GM21619 (cell line): ENCODE measurements around the gene PTK7.
A peak's percentile ranks its signal among the peaks of the same experiment; 100 is the strongest.
"Not testable (repeated sequence)": the region's sequence is repeated elsewhere in the genome, so short reads cannot be mapped to it uniquely, and the experiment has no call there.

Experiments
- ATAC-seq: cut with Tn5 transposase; IDR thresholded peaks from one replicate; pipeline ENCODE4 v1.9.1; 2021; ENCODE audit not compliant: unreplicated experiment

PTK7 gene

GRCh38 chr6:43054206-43054943, 21.7 kb upstream of the PTK7 start:
- no peak for ATAC-seq

GRCh38 chr6:43055966-43056365, 20.1 kb upstream of the PTK7 start:
- ATAC-seq = no peak

DNA sequence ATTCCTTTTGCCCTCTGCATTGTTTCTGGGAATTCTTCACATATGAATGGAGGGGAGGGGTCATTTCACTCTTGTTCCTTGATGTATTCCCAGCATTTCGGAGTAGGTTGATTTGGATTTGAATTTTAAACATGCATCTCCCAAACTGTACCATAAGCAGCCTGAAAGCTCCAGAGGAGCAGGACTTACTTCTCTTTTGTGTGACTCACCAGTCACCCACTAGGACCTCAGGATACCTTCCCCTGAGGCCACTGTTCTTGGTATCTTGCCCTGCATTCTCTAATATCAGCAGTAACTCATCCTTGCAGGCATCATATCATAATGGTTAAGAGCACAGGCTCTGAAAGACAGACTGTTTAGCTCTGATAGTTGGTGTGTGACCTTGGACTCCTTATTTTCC, 17.6 kb upstream of the PTK7 start:
- no peak for ATAC-seq

- ATAC-seq = peak; percentile 92
Measured at GRCh38 chr6:43059168-43060033, 16.7 kb upstream of the PTK7 start, which contains the start of the genes KLC4 and MRPL2. TSS of gene KLC4 (plus strand) at chr6:43059631. CDS start at chr6:43061336, 1,705 bp downstream. TSS of gene MRPL2 (minus strand) at chr6:43059434. CDS start at chr6:43059381, 53 bp downstream.

DNA sequence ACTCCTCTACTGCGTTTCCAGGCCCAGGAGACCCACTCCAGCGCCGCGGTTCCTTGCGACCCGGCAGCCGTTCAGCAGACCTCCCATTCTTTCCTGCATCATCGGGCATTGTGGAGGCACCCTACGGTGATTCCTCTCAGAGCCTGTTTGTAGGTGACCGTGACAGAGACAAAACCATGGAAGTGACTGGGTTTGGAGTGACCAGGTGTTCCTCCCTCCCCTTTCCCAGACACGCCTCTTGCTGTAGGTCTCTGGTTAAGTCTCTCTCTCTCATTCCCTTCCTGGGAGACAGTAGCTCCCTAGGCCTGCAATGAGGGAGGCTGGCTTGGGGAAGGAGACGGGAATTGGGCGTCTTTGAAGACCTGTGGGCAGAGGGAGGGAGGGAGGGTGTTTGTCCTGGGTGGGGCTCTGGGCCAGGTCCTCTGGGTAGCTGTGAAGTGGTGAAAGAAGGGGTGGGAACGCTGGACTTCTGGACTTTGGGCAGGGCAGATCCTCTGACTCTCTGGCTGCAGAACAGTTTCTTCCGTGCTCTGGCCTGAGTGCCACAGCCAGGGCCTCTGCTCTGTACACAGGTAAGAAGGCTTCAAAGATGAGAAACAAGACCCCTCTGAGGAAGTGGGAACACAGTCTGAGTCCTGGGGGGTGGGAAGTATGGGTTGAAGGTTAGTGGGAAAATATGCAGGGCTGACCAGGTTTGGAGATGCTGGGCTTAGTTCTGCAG, 15.9 kb upstream of the PTK7 start:
- no peak for ATAC-seq

GRCh38 chr6:43060755-43061633, 15.1 kb upstream of the PTK7 start:
- no peak for ATAC-seq

- no peak for ATAC-seq
Measured at GRCh38 chr6:43061861-43062260, 14.3 kb upstream of the PTK7 start.

GRCh38 chr6:43062818-43063217, 13.3 kb upstream of the PTK7 start:
- ATAC-seq = no peak

- no peak for ATAC-seq
Measured at GRCh38 chr6:43070028-43070632, 6.0 kb upstream of the PTK7 start.

DNA sequence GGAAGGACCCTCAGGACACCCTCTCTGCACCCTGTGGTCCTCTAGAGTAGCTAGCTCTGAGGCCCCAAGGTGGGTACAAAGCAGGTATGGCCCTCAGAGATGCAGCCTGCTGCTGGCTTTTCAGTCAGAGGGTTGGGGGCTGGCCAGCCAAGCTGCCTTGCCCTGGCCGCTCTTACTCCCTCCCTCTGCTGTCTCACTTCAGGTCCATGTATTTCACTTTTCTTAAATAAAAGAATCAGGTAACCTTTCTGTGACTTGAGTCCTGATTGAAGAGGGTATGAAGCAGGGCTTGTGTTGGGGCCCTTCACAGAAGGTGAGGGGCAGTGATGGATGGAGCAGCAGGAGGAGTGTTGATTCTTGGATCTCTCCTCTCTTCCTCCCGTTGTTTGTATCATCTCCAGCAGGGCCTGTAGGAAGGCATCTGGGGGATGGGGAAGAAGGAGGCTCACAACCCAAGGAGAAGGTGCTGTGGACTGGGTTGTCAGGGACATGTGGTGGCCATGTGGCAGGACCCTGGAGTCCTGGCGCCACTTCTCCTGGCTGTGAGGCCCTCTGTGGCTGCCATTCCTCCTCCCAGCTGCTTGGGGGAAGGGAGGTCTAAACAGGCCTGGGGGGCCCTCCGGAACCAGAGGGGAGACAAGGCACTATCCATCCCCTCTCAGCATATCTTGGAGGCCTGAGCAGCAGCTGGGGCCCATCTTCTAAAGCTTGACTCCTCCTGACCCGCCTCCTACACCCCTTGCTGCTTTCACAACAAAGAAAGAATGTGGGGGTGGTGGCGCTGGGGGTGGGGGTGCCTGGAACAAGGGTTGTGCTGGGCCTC, 1.1 kb upstream of the PTK7 start:
- no peak for ATAC-seq

GRCh38 chr6:43076464-43077332, 584 bp downstream of the PTK7 start:
- ATAC-seq = no peak

DNA sequence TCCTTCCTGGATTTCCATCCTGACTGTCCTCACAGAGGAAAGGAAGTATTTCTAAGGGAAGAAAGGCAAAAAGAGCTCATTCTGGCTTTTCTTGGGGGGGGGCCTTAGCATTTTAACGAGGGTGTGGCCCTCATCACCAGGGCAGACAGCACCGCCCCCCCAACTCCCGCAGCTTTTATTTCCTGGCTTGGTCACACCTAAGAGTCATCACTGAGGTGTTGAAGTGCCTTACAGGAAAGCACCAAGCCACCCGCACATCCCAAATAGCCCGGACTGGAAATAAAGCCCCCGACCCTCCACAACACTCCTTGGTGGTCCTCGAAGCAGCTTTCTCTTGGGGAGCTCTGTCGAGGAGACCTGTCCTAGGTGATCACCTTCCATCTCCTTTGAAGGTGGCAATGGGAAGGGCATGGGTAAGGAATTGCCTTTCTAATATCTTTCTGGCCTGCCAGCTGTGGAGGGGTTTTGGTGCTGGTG, 1.3 kb downstream of the PTK7 start:
- no peak for ATAC-seq

DNA sequence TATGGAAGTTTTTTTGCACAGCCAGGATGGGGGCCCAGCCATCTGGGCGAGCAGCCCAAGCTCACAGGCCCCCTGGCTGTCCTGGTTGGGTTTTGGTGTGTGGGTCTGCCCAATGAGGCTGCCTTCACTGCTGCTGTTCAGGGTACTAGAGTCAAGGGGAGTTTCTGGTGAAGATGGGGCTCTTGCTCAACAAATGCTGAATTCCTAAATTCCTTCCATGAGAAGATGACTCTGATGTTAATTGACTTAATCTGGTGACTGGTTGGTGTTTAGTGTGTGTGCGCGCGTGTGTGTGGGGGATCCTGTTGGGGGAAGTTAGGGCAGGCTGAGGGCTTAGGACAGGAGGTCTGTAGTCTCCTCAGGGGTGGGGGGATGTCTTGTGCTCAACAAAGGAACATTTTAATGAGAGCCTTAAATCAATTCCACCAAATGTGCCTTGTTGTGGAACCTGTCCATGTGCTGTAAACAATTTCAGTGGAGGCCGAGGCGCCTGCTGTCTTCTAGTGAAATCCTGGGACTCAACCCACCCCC, 1.9 kb downstream of the PTK7 start:
- ATAC-seq = no peak

DNA sequence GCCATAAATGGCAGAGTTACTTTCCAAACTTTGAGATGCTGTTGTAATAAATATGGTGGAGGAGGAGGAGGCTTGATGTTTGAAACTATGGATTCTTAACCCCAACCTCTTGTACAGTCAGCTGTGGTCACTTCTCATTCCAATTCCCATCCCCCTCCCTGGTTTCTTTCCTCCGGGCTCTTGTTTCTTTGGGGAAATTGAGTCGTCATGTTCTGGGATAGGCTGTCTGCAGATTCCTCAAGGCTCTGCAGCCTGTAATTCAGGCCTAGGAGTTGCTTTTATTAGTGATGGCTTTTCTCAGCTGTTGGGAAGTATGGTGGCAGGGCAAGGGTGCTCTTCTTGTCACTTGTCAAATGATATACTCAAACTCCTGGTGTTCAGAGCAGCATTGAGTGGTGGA, 2.6 kb downstream of the PTK7 start:
- ATAC-seq = no peak

- ATAC-seq = no peak
Measured at GRCh38 chr6:43081043-43081442, 4.9 kb downstream of the PTK7 start.

- ATAC-seq = not testable (repeated sequence)
Measured at GRCh38 chr6:43081922-43082321, 5.8 kb downstream of the PTK7 start.

DNA sequence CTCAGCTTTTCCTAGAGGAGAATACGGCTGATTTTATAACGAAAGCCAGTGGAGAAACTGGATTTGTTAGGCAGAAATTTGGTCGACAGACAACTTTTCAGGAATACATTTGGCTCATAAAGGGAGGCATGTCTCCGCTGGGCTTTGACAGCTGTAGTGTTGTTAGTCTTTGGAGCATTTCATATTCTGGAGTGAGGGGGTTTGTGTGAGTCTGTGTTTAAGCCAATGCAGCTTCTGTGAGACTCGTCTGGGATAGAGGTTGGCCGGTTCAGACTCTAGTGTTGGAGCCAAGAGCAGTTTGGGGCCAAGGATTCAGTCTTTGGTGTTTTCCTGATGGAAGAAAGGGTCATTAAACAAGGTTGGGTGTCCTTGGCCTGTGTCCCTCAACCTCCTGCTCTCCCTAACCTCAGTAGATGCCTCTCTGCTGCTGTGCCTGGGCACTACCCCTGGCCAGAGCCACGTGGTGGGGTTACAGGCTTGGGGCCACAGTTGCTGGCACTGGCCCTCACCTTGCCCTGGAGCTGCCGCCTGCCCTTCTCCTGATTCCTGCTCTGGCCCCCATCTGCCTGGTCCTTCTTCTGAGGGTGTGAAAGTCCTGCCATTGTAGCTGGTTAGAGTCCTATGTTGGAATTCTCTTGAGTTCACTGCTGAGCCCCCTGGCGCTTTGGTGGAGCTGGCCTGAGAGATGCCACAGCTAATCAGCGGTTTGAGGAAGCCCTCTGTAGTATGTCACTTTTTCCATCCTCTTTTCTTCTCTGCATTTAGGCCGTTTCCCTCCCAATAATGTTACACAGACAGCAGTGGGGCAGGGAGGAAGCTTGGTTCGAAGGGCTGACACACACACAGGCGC, 6.9 kb downstream of the PTK7 start:
- no peak for ATAC-seq
